ENCODE measurements around the gene GPR32.
"Not testable (repeated sequence)": the region's sequence is repeated elsewhere in the genome, so short reads cannot be mapped to it uniquely, and the experiment has no call there.

The GPR32 gene

GRCh38 chr19:50728084-50728737, 42.1 kb upstream of the GPR32 start:
- no peak overlapping the region for H2AFZ ChIP-seq (ENCODE audit: low read length, unreplicated experiment)
- H3K27me3 ChIP-seq (ENCODE audit: insufficient read depth, low read length): no peaks in the 10 kb centered on the region
- peaks cover 5% of the 10 kb centered on the region for H3K4me1 ChIP-seq (ENCODE audit: control insufficient read depth, insufficient read depth, low read length, unreplicated experiment)
- H3K79me2 ChIP-seq (ENCODE audit: control insufficient read depth, insufficient read depth, low read length, unreplicated experiment): peaks cover 15% of the 10 kb centered on the region
- H3K27ac ChIP-seq (ENCODE audit: low read depth, low read length): no peak overlapping the region
- H3K36me3 ChIP-seq (ENCODE audit: insufficient read depth, low read length): no peaks in the 10 kb centered on the region
- H3K4me3 ChIP-seq (ENCODE audit: low read depth, low read length): no peak overlapping the region

- Histone ChIP-seq H3K27ac (ENCODE audit: low read depth, low read length) (no peak overlapping the region), H3K4me1 (ENCODE audit: control insufficient read depth, insufficient read depth, low read length, unreplicated experiment) (peaks cover 5% of the 10 kb centered on the region), H2AFZ (ENCODE audit: low read length, unreplicated experiment) (no peak overlapping the region), H3K4me3 (ENCODE audit: low read depth, low read length) (no peak overlapping the region), H3K79me2 (ENCODE audit: control insufficient read depth, insufficient read depth, low read length, unreplicated experiment) (peaks cover 11% of the 10 kb centered on the region), H3K36me3 (ENCODE audit: insufficient read depth, low read length) (no peaks in the 10 kb centered on the region), H3K27me3 (ENCODE audit: insufficient read depth, low read length) (no peaks in the 10 kb centered on the region)
These were observed 40.4 kb upstream of the GPR32 start for GRCh38 chr19:50729894-50730293.

DNA sequence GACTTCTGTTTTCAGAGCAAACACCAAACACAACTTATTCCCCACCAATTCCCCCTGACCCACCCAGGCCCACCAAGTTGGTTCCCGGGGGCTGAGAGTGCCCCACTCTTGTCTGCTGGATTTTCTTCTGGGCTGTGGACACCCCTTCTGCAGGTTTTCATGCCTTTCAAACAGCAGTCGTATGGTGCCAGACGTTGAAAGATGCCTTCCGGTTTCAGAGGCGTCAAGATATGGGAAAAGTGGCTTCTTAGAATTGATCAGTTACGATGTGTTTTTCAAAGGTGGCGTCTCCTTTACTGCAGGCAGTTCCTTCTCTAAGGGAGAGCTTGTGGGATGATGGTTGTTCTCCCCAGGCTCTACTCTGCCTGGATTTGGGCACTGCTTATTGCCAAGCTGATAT, 34.4 kb upstream of the GPR32 start:
- Histone ChIP-seq H3K4me3 (ENCODE audit: low read depth, low read length) (no peak overlapping the region), H3K36me3 (ENCODE audit: insufficient read depth, low read length) (no peaks in the 10 kb centered on the region), H3K79me2 (ENCODE audit: control insufficient read depth, insufficient read depth, low read length, unreplicated experiment) (no peaks in the 10 kb centered on the region), H2AFZ (ENCODE audit: low read length, unreplicated experiment) (no peak overlapping the region), H3K4me1 (ENCODE audit: control insufficient read depth, insufficient read depth, low read length, unreplicated experiment) (no peaks in the 10 kb centered on the region), H3K27me3 (ENCODE audit: insufficient read depth, low read length) (peaks cover 44% of the 10 kb centered on the region), H3K27ac (ENCODE audit: low read depth, low read length) (no peak overlapping the region)

DNA sequence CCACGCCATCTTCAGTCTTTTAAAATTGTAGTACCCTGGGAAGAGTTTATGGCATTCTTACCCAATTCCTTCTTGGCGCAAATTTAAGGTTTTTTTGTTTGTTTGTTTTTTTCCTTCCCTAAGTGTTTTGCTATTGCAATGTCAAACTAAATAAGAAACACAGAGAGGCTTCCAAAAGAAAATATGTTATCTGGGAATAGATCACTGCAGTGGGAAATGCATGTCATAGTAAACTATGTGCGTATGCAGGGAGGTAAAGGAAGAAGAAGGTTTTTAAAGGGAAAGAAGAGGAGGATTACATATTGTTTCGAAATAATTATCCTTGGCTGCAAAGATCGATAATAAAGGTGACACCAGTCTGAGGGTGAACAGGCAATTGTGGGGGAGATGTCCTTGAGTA, 33.9 kb upstream of the GPR32 start:
- H3K4me3 ChIP-seq (ENCODE audit: low read depth, low read length): no peak overlapping the region
- H3K27me3 ChIP-seq (ENCODE audit: insufficient read depth, low read length): peaks cover 44% of the 10 kb centered on the region
- H3K79me2 ChIP-seq (ENCODE audit: control insufficient read depth, insufficient read depth, low read length, unreplicated experiment): no peaks in the 10 kb centered on the region
- no peaks in the 10 kb centered on the region for H3K36me3 ChIP-seq (ENCODE audit: insufficient read depth, low read length)
- no peaks in the 10 kb centered on the region for H3K4me1 ChIP-seq (ENCODE audit: control insufficient read depth, insufficient read depth, low read length, unreplicated experiment)
- H2AFZ ChIP-seq (ENCODE audit: low read length, unreplicated experiment): no peak overlapping the region
- H3K27ac ChIP-seq (ENCODE audit: low read depth, low read length): no peak overlapping the region

DNA sequence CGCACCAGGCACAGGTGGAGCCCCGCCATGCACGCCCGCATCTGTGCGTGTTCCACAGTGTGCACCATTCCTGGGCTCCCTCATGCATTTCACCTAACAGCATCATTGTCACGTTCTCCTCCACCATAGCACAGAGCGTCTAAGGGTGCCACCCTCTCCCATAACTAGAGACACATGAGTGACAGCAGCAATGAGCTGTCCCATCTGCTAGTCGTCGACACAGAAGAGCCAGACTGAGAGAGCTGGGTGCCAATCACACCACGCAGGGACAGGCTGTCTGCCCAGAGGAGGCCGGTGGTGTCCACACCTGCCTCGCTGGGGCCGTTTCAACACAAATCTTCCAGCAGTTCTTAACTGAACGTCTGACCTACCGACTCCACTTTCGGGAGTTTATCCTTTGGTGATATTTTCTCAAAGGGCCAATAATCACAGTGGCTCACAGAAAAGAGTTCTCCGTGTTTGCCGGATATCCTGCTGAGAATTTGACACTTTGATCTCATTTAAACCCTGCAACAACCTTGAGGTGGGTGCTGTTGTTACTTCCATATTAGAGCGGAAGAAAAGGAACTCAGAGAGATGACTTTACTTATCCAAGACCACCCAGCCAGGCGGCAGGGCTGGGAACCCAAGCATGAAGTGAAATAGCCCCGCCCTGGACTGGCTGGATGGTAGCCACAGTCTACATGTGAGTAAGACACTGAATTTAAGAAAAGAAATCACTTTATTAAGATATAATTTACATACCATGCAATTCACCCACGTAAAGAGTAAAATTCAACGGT, 30.9 kb upstream of the GPR32 start:
- no peak overlapping the region for H3K27ac ChIP-seq (ENCODE audit: low read depth, low read length)
- no peaks in the 10 kb centered on the region for H3K4me1 ChIP-seq (ENCODE audit: control insufficient read depth, insufficient read depth, low read length, unreplicated experiment)
- H2AFZ ChIP-seq (ENCODE audit: low read length, unreplicated experiment): no peak overlapping the region
- no peaks in the 10 kb centered on the region for H3K36me3 ChIP-seq (ENCODE audit: insufficient read depth, low read length)
- no peaks in the 10 kb centered on the region for H3K79me2 ChIP-seq (ENCODE audit: control insufficient read depth, insufficient read depth, low read length, unreplicated experiment)
- no peak overlapping the region for H3K4me3 ChIP-seq (ENCODE audit: low read depth, low read length)
- H3K27me3 ChIP-seq (ENCODE audit: insufficient read depth, low read length): peaks cover 48% of the 10 kb centered on the region

DNA sequence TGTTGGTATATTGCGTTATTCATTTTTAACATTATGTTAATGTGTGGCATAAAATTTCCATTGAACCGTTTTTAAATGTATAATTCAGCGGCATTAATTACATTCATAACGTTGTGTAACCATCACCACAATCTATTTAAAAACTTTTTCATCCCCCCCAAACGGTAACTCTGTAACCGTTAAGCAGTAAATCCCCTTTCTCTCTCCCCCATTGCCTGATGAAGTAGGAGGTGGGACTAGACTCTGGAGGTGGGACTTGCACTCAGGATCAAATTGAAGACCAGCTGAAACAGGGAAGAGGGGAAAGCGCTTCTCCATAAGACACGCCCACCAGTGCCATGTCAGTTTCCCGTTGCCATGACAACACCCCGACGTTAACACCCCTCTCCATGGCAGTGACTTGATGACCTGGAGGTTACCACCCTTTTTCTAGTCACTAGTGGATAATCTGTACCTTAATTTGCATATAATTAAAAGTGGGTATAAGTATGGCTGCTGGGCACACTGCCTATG, 30.3 kb upstream of the GPR32 start:
- Histone ChIP-seq H3K27me3 (ENCODE audit: insufficient read depth, low read length) (peaks cover 48% of the 10 kb centered on the region), H3K4me3 (ENCODE audit: low read depth, low read length) (no peak overlapping the region), H3K36me3 (ENCODE audit: insufficient read depth, low read length) (no peaks in the 10 kb centered on the region), H2AFZ (ENCODE audit: low read length, unreplicated experiment) (no peak overlapping the region), H3K27ac (ENCODE audit: low read depth, low read length) (no peak overlapping the region), H3K79me2 (ENCODE audit: control insufficient read depth, insufficient read depth, low read length, unreplicated experiment) (no peaks in the 10 kb centered on the region), H3K4me1 (ENCODE audit: control insufficient read depth, insufficient read depth, low read length, unreplicated experiment) (no peaks in the 10 kb centered on the region)

GRCh38 chr19:50741179-50741933, 28.9 kb upstream of the GPR32 start:
- peaks cover 35% of the 10 kb centered on the region for H3K27me3 ChIP-seq (ENCODE audit: insufficient read depth, low read length)
- H2AFZ ChIP-seq (ENCODE audit: low read length, unreplicated experiment): no peak overlapping the region
- no peaks in the 10 kb centered on the region for H3K79me2 ChIP-seq (ENCODE audit: control insufficient read depth, insufficient read depth, low read length, unreplicated experiment)
- H3K4me1 ChIP-seq (ENCODE audit: control insufficient read depth, insufficient read depth, low read length, unreplicated experiment): no peaks in the 10 kb centered on the region
- H3K27ac ChIP-seq (ENCODE audit: low read depth, low read length): no peak overlapping the region
- H3K4me3 ChIP-seq (ENCODE audit: low read depth, low read length): no peak overlapping the region
- H3K36me3 ChIP-seq (ENCODE audit: insufficient read depth, low read length): no peaks in the 10 kb centered on the region

- Histone ChIP-seq H3K79me2 (ENCODE audit: control insufficient read depth, insufficient read depth, low read length, unreplicated experiment) (no peaks in the 10 kb centered on the region), H3K4me3 (ENCODE audit: low read depth, low read length) (no peak overlapping the region), H3K36me3 (ENCODE audit: insufficient read depth, low read length) (no peaks in the 10 kb centered on the region), H3K27ac (ENCODE audit: low read depth, low read length) (no peak overlapping the region), H3K4me1 (ENCODE audit: control insufficient read depth, insufficient read depth, low read length, unreplicated experiment) (no peaks in the 10 kb centered on the region), H3K27me3 (ENCODE audit: insufficient read depth, low read length) (peaks cover 19% of the 10 kb centered on the region), H2AFZ (ENCODE audit: low read length, unreplicated experiment) (no peak overlapping the region)
These were observed 26.7 kb upstream of the GPR32 start for GRCh38 chr19:50743537-50743936.

- peaks cover 9% of the 10 kb centered on the region; the same call in 1 of the 2 replicates for H3K27me3 ChIP-seq (ENCODE audit: insufficient read depth, low read length)
- H3K79me2 ChIP-seq (ENCODE audit: control insufficient read depth, insufficient read depth, low read length, unreplicated experiment): no peaks in the 10 kb centered on the region
- no peaks in the 10 kb centered on the region for H3K36me3 ChIP-seq (ENCODE audit: insufficient read depth, low read length)
- H3K27ac ChIP-seq (ENCODE audit: low read depth, low read length): no peak overlapping the region
- no peaks in the 10 kb centered on the region for H3K4me1 ChIP-seq (ENCODE audit: control insufficient read depth, insufficient read depth, low read length, unreplicated experiment)
- no peak overlapping the region for H2AFZ ChIP-seq (ENCODE audit: low read length, unreplicated experiment)
- no peak overlapping the region for H3K4me3 ChIP-seq (ENCODE audit: low read depth, low read length)
These were observed 25.0 kb upstream of the GPR32 start for GRCh38 chr19:50745221-50745620.

GRCh38 chr19:50747141-50747540, 23.1 kb upstream of the GPR32 start:
- not testable (repeated sequence) for H2AFZ ChIP-seq (ENCODE audit: low read length, unreplicated experiment); H3K4me1 ChIP-seq (ENCODE audit: control insufficient read depth, insufficient read depth, low read length, unreplicated experiment); H3K4me3 ChIP-seq (ENCODE audit: low read depth, low read length); H3K79me2 ChIP-seq (ENCODE audit: control insufficient read depth, insufficient read depth, low read length, unreplicated experiment); H3K36me3 ChIP-seq (ENCODE audit: insufficient read depth, low read length); H3K27me3 ChIP-seq (ENCODE audit: insufficient read depth, low read length); H3K27ac ChIP-seq (ENCODE audit: low read depth, low read length)
